Left renal pelvis (tissue), 4 donors: ENCODE data around the gene SAMD11. TPM values are rescaled to one million over a fixed set of nuclear protein-coding genes. Genes with fewer than 3 reads are reported as not detected.
"Not testable (repeated sequence)": the region's sequence is repeated elsewhere in the genome, so short reads cannot be mapped to it uniquely, and the experiment has no call there.

Experiments
- DNase-seq, 4 donors: peaks; one replicate each; pipeline ENCODE4 v3.0.0-alpha.2; 2013; ENCODE audit warnings: low read depth in 4 of 4, low spot score in 3 of 4
- polyA plus RNA-seq, 4 donors: library from polyadenylated mRNA; unstranded; fragments of 120-200 nt; gene quantifications; one replicate each; pipeline ENCODE4 v1.2.1, GENCODE V29; 2013; ENCODE audit not compliant: insufficient read length in 4 of 4

SAMD11 gene
- polyA plus RNA-seq, 4 donors, result 43.9 to 94.8 (median 63.0) TPM

DNA sequence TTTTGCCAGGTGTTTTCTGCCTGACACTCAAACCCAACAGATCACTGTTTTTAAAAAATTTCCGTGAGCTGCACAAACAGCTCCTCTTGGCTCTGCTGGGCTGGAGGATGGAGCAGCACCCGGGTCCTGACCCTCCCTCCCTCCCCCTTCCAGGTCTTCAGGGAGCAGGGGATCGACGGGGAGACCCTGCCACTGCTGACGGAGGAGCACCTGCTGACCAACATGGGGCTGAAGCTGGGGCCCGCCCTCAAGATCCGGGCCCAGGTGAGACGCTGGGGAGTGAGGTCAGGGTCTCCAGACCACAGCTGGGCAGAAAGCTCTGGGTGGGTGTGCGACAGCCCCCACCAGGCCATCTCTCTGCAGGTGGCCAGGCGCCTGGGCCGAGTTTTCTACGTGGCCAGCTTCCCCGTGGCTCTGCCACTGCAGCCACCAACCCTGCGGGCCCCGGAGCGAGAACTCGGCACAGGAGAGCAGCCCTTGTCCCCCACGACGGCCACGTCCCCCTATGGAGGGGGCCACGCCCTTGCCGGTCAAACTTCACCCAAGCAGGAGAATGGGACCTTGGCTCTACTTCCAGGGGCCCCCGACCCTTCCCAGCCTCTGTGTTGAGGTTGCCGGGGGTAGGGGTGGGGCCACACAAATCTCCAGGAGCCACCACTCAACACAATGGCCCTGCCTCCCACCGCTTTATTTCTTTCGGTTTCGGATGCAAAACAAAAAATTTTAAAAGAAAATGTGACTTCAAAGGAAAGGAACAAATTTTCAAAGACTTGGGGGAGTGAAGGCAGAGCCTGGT lies 20.0 kb downstream of the SAMD11 start:
- no peak for DNase-seq

- DNase-seq, result peak in 3 of 4 donors; percentile 74 to 83 (median 80)
Measured at GRCh38 chr1:944341-945325, 20.9 kb downstream of the SAMD11 start.

GRCh38 chr1:945688-946556 lies 22.2 kb downstream of the SAMD11 start:
- no peak for DNase-seq

- DNase-seq, result not testable (repeated sequence)
Measured at GRCh38 chr1:946811-947210, 23.1 kb downstream of the SAMD11 start.

DNA sequence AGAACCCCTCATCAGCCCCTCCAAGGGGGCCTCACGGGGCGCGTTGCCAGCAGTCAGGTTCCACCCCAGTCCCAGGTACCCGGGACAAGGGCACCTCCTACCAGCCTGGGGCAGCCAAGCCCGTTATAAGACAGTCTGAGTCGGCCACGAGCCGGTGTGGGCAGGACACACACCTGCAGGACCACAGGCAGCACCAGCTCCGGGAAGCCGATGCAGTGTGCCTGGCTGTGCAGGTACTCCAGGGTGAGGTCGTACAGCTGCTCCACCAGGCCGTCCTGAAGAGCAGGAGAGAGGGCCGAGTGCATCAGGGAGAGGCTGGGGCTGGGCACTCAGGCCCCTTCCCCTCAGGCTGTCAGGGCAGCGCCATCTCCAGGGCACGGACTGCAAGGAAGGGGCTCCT lies 24.2 kb downstream of the SAMD11 start:
- no peak for DNase-seq

DNA sequence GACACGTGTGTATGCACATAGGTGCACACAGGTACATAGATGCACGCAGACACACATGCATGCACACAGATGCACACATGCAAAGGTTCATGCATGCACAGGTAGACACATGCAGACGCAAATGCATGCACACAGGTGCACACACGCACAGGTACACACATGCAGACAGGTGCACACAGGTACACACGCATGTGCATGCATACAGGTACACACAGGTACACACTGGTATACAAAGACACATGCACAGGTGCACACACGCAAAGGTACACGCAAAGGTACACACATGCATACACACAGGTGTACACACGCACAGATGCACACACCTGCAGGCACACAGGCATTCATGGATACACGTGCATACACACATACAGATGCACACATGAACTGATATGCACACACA lies 26.5 kb downstream of the SAMD11 start:
- DNase-seq, result no peak

GRCh38 chr1:950881-951280 lies 27.2 kb downstream of the SAMD11 start:
- DNase-seq, result no peak

GRCh38 chr1:951364-951763 lies 27.6 kb downstream of the SAMD11 start:
- DNase-seq, result no peak

- no peak for DNase-seq
Measured at GRCh38 chr1:952201-952600, 28.5 kb downstream of the SAMD11 start.

DNA sequence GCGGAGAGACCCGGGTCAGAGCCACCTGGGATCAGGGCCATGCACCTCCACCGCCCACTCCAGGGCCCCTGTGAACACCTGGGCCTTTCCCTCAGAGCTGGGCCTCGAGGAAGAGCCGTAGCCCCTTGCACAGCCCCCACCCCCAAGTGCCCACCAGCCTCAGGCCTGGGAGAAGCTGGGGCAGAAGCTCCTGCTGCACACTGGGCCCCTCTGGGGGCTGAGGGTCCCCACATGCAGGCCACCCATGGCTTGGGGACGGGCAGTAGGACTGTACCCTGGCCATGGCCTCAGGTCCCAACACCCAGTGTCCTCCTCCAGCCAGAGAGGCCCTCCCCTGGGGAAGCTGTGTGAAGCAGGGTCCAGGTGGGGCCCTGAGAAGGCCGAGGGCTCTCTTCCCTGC lies 28.9 kb downstream of the SAMD11 start:
- no peak for DNase-seq

GRCh38 chr1:953524-954320 lies 30.0 kb downstream of the SAMD11 start:
- no peak for DNase-seq

GRCh38 chr1:954927-955326 lies 31.2 kb downstream of the SAMD11 start:
- DNase-seq, result no peak

GRCh38 chr1:955474-955873 lies 31.8 kb downstream of the SAMD11 start:
- no peak for DNase-seq

DNA sequence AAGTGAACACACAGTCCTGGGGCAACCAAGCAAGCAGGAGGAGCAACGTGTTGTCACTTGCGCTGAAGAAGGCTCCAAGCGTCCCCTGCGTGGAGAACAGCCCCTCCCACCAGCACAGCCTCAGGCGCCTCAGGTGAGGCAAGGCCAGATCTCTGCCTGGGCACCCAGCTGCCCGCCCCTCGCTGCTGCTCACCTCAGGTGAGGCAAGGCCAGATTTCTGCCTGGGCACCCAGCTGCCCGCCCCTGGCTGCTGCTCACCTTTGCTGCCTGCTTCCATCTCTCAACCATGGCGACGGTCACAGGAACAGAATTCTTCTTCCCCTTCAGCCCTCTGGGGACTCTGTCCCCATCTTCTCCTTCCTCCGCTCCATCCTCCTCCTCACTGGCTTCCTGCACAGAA lies 32.9 kb downstream of the SAMD11 start:
- no peak for DNase-seq

GRCh38 chr1:958823-959730 lies 35.4 kb downstream of the SAMD11 start, which contains the start of gene NOC2L:
Gene NOC2L, minus strand, starts transcription at chr1:959256. Its CDS starts 16 bp downstream, at chr1:959240.
- DNase-seq, result peak in 2 of 4 donors; percentile 74 to 81

- no peak for DNase-seq
Measured at GRCh38 chr1:959731-960362, 36.1 kb downstream of the SAMD11 start.

GRCh38 chr1:960363-961131 lies 36.8 kb downstream of the SAMD11 start, which contains the start of gene KLHL17:
Gene KLHL17, plus strand, starts transcription at chr1:960584. Its CDS starts 110 bp downstream, at chr1:960694.
- no peak for DNase-seq
